Activated CD4-positive, alpha-beta T cell treated with anti-CD3 and anti-CD28 coated beads, Interleukin-2, Interleukin-6, amounts not matched to agents 100 ng/mL and 50 ng/mL, durations not matched to agents 16 hours and 8 hours (primary cell): ENCODE measurements around the gene PPP1R8.
"Not testable (repeated sequence)": the region's sequence is repeated elsewhere in the genome, so short reads cannot be mapped to it uniquely, and the experiment has no call there.

Source experiments
- DNase-seq: peaks from one replicate; pipeline ENCODE4 v3.0.0-alpha.2; 2020

Gene PPP1R8

GRCh38 chr1:27830621-27831440 lies at the start of gene PPP1R8:
TSS of gene PPP1R8 (plus strand) at chr1:27830782. CDS start at chr1:27830836, 54 bp downstream.
- DNase-seq, result peak; percentile 96

- no peak for DNase-seq
These were observed 47.6 kb upstream of the PPP1R8 start for GRCh38 chr1:27782950-27783349.

GRCh38 chr1:27784700-27785099 lies 45.9 kb upstream of the PPP1R8 start:
- no peak for DNase-seq

GRCh38 chr1:27785781-27786455 lies 44.7 kb upstream of the PPP1R8 start:
- DNase-seq, result no peak

GRCh38 chr1:27787895-27788294 lies 42.7 kb upstream of the PPP1R8 start:
- DNase-seq, result no peak

GRCh38 chr1:27789540-27790041 lies 41.0 kb upstream of the PPP1R8 start:
- DNase-seq, result no peak

- not testable (repeated sequence) for DNase-seq
These were observed 40.3 kb upstream of the PPP1R8 start for GRCh38 chr1:27790270-27790669.

- DNase-seq, result peak; percentile 48
These were observed 35.0 kb upstream of the PPP1R8 start for GRCh38 chr1:27795601-27796000.

GRCh38 chr1:27804791-27805190 lies 25.8 kb upstream of the PPP1R8 start:
- DNase-seq, result peak; percentile 20

GRCh38 chr1:27806758-27807157 lies 23.8 kb upstream of the PPP1R8 start:
- no peak for DNase-seq

GRCh38 chr1:27807385-27807784 lies 23.2 kb upstream of the PPP1R8 start:
- no peak for DNase-seq

GRCh38 chr1:27808131-27808530 lies 22.5 kb upstream of the PPP1R8 start:
- DNase-seq, result not testable (repeated sequence)

- DNase-seq, result no peak
These were observed 20.7 kb upstream of the PPP1R8 start for GRCh38 chr1:27809883-27810282.

- DNase-seq, result peak; percentile 49
These were observed 18.7 kb upstream of the PPP1R8 start for GRCh38 chr1:27811741-27812500.

GRCh38 chr1:27816921-27817630 lies 13.5 kb upstream of the PPP1R8 start:
- no peak for DNase-seq

- no peak for DNase-seq
These were observed 8.7 kb upstream of the PPP1R8 start for GRCh38 chr1:27821761-27822315.

- DNase-seq, result no peak
These were observed 6.8 kb upstream of the PPP1R8 start for GRCh38 chr1:27823784-27824183.

- DNase-seq, result no peak
These were observed 6.2 kb upstream of the PPP1R8 start for GRCh38 chr1:27824411-27824810.

GRCh38 chr1:27829339-27829960 lies 1.1 kb upstream of the PPP1R8 start:
- DNase-seq, result not testable (repeated sequence)

GRCh38 chr1:27831568-27832410 lies 1.2 kb downstream of the PPP1R8 start:
- no peak for DNase-seq

GRCh38 chr1:27832762-27833161 lies 2.2 kb downstream of the PPP1R8 start:
- no peak for DNase-seq
